ENCODE data around the gene SMIM44. TPM values are rescaled to one million over a fixed set of nuclear protein-coding genes. Genes with fewer than 3 reads are reported as not detected.
"Not testable (repeated sequence)": the region's sequence is repeated elsewhere in the genome, so short reads cannot be mapped to it uniquely, and the experiment has no call there.

The SMIM44 gene
- total RNA-seq, 1 experiment from 2014 or later, result not detected

- no peak overlapping the region for H2AFZ ChIP-seq
- H3K4me3 ChIP-seq, result no peak overlapping the region
- no peak overlapping the region for H3K4me2 ChIP-seq
- no peak for DNase-seq
- ChIA-PET POLR2A (ENCODE audit: unreplicated experiment) (no interaction called here), CTCF (no interaction called here)
- H3F3A ChIP-seq (ENCODE audit: insufficient read depth, low read depth), result no peaks in the 10 kb centered on the region
- H3K36me3 ChIP-seq (ENCODE audit: low read depth), result no peaks in the 10 kb centered on the region
- no peak overlapping the region for H3K27ac ChIP-seq
- no peaks in the 10 kb centered on the region for H3K4me1 ChIP-seq (replicated peaks; ENCODE audit: insufficient read depth)
- H3K9me3 ChIP-seq (ENCODE audit: insufficient read depth, low read depth), result no peaks in the 10 kb centered on the region
- no peaks in the 10 kb centered on the region; the same call in 1 of the 2 replicates for H4K20me1 ChIP-seq (ENCODE audit: insufficient read depth)
- no peak for TF ChIP-seq EZH2 (IDR thresholded peaks at IDR 0.05; ENCODE audit: low read depth)
- no peak for TF ChIP-seq CTCF (conservative IDR thresholded peaks at IDR 0.05)
- intact Hi-C loops (cut with micrococcal nuclease; ENCODE audit: unreplicated experiment), result no loop called here
- H3K9me2 ChIP-seq (ENCODE audit: insufficient read depth), result no peaks in the 10 kb centered on the region
- no peaks in the 10 kb centered on the region for H3K79me2 ChIP-seq (ENCODE audit: low read depth)
- no peaks in the 10 kb centered on the region for H3K27me3 ChIP-seq (ENCODE audit: insufficient read depth, low read depth)
- no TSS peak for BruUV-seq (replicated peaks)
Observed at GRCh38 chr19:3531716-3532115, 48.5 kb upstream of the SMIM44 start.

DNA sequence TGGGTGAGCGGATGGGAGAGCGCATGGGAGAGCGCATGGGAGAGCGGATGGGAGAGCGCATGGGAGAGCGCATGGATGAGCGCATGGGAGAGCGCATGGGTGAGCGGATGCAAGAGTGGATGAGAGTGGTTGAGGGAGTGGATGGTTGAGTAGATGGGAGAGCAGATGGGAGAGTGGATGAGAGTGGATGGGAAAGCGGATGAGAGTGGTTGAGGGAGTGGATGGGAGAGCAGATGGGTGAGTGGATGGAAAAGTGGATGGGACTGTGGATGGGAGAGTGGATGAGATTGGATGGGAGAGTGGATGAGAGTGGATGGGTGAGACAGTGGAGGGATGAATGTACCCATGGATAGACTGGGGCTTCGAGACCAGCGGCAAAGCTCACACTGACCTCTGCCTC is 47.1 kb upstream of the SMIM44 start:
- no peak for DNase-seq
- intact Hi-C loops (cut with micrococcal nuclease; ENCODE audit: unreplicated experiment), result no loop called here
- no peaks in the 10 kb centered on the region for H3K9me2 ChIP-seq (ENCODE audit: insufficient read depth)
- H3K4me1 ChIP-seq (replicated peaks; ENCODE audit: insufficient read depth), result no peaks in the 10 kb centered on the region
- H3K4me2 ChIP-seq, result no peak overlapping the region
- H3F3A ChIP-seq (ENCODE audit: insufficient read depth, low read depth), result no peaks in the 10 kb centered on the region
- no TSS peak for BruUV-seq (replicated peaks)
- H3K27me3 ChIP-seq (ENCODE audit: insufficient read depth, low read depth), result no peaks in the 10 kb centered on the region
- POLR2A ChIA-PET (ENCODE audit: unreplicated experiment), result no interaction called here
- H3K9me3 ChIP-seq (ENCODE audit: insufficient read depth, low read depth), result no peaks in the 10 kb centered on the region
- no peak overlapping the region for H3K4me3 ChIP-seq
- no peaks in the 10 kb centered on the region for H3K36me3 ChIP-seq (ENCODE audit: low read depth)
- no peak overlapping the region for H3K27ac ChIP-seq
- CTCF ChIA-PET, result no interaction called here
- no peaks in the 10 kb centered on the region for H4K20me1 ChIP-seq (ENCODE audit: insufficient read depth)
- H3K79me2 ChIP-seq (ENCODE audit: low read depth), result no peaks in the 10 kb centered on the region
- TF ChIP-seq EZH2 (IDR thresholded peaks at IDR 0.05; ENCODE audit: low read depth), result no peak
- no peak overlapping the region for H2AFZ ChIP-seq

DNA sequence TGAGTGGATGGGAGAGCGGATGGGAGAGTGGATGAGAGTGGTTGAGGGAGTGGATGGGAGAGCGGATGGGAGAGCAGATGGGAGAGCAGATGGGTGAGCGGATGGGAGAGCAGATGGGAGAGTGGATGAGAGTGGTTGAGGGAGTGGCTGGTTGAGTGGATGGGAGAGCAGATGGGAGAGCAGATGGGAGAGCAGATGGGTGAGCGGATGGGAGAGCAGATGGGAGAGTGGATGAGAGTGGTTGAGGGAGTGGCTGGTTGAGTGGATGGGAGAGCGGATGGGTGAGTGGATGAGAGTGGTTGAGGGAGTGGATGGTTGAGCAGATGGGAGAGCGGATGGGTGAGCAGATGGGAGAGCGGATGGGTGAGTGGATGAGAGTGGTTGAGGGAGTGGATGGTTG is 46.1 kb upstream of the SMIM44 start:
- DNase-seq; H3K79me2 ChIP-seq (ENCODE audit: low read depth); H3K27me3 ChIP-seq (ENCODE audit: insufficient read depth, low read depth); BruUV-seq (replicated peaks); H2AFZ ChIP-seq; H4K20me1 ChIP-seq (ENCODE audit: insufficient read depth); H3K9me2 ChIP-seq (ENCODE audit: insufficient read depth); H3K4me2 ChIP-seq; H3F3A ChIP-seq (ENCODE audit: insufficient read depth, low read depth); H3K4me1 ChIP-seq (replicated peaks; ENCODE audit: insufficient read depth); intact Hi-C loops (cut with micrococcal nuclease; ENCODE audit: unreplicated experiment); CTCF ChIA-PET; H3K27ac ChIP-seq; POLR2A ChIA-PET (ENCODE audit: unreplicated experiment); H3K36me3 ChIP-seq (ENCODE audit: low read depth); H3K4me3 ChIP-seq; H3K9me3 ChIP-seq (ENCODE audit: insufficient read depth, low read depth): not testable (repeated sequence)

DNA sequence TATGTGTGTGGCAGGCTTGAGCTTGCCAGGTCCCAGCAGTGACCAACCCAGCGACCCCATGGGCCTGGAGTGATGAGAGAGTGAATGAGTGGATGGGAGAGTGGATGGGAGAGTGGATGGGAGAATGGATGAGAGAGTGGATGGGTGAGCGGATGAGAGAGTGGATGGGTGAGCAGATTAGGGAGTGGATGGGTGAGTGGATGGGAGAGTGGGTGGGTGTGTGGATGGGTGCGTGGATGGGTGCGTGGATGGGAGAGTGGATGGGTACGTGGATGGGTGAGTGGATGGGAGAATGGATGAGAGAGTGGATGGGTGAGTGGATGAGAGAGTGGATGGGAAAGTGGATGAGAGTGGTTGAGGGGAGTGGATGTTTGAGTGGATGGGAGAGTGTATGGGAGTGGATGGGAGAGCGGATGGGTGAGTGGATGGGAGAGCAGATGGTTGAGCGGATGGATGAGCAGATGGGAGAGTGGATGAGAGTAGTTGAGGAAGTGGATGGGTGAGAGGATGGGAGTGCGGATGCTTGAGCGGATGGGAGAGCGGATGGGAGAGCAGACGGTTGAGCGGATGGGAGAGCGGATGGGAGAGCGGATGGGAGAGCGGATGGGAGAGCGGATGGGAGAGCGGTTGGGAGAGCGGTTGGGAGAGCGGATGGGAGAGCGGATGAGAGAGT is 45.4 kb upstream of the SMIM44 start:
- H3K9me3 ChIP-seq (ENCODE audit: insufficient read depth, low read depth), result no peaks in the 10 kb centered on the region
- no peaks in the 10 kb centered on the region for H3F3A ChIP-seq (ENCODE audit: insufficient read depth, low read depth)
- no peak overlapping the region for H2AFZ ChIP-seq
- no peak for DNase-seq
- intact Hi-C loops (cut with micrococcal nuclease; ENCODE audit: unreplicated experiment), result no loop called here
- no peaks in the 10 kb centered on the region for H3K4me1 ChIP-seq (replicated peaks; ENCODE audit: insufficient read depth)
- no peaks in the 10 kb centered on the region for H3K9me2 ChIP-seq (ENCODE audit: insufficient read depth)
- H4K20me1 ChIP-seq (ENCODE audit: insufficient read depth), result no peaks in the 10 kb centered on the region
- ChIA-PET CTCF (no interaction called here), POLR2A (ENCODE audit: unreplicated experiment) (no interaction called here)
- H3K4me2 ChIP-seq, result no peak overlapping the region
- no peaks in the 10 kb centered on the region for H3K36me3 ChIP-seq (ENCODE audit: low read depth)
- H3K4me3 ChIP-seq, result no peak overlapping the region
- no peak overlapping the region for H3K27ac ChIP-seq
- H3K79me2 ChIP-seq (ENCODE audit: low read depth), result no peaks in the 10 kb centered on the region
- no TSS peak for BruUV-seq (replicated peaks)
- TF ChIP-seq CTCF (conservative IDR thresholded peaks at IDR 0.05) (no peak), EZH2 (IDR thresholded peaks at IDR 0.05; ENCODE audit: low read depth) (no peak)
- no peaks in the 10 kb centered on the region for H3K27me3 ChIP-seq (ENCODE audit: insufficient read depth, low read depth)

All from PC-9 (cell line).